K562 (cell line): Measurements from ENCODE around the gene MACROD2.

Experiments
- POLR2A ChIP-seq: fragments of 450-650 bp; conservative IDR thresholded peaks from 2 replicates; pipeline ENCODE4 v1.6.1; 2016
- SPI1 ChIP-seq: IDR thresholded peaks from 2 replicates; pipeline ENCODE4 v1.6.1; 2011; ENCODE audit warnings: low read depth, low read length, control low read depth, borderline replicate concordance
- ZFP1 ChIP-seq: fragments of 450-650 bp; formaldehyde crosslinking; IDR thresholded peaks from 2 replicates; pipeline ENCODE4 v1.4.0; 2020; ENCODE audit warnings: mild to moderate bottlenecking, mixed read lengths
- ZNF785 ChIP-seq: fragments of 250-450 bp; sonication (Bioruptor Pico); IDR thresholded peaks from 2 replicates; pipeline ENCODE4 v1.4.0; 2020; ENCODE audit warnings: mild to moderate bottlenecking
- TF ChIP-seq, protein P1 (sequence below), 3 experiments: IDR thresholded peaks in 2 of 3; conservative IDR thresholded peaks in 1 of 3; 2 replicates each; pipeline ENCODE4 v1.5.1; 2011 to 2012; ENCODE audit warnings: low read length in 3 of 3, mild to moderate bottlenecking in 3 of 3, control low read depth in 2 of 3, improper control_type of control experiment in 1 of 3, inconsistent platforms in 1 of 3, low read depth in 1 of 3, mixed read lengths in 1 of 3, moderate library complexity in 1 of 3; ENCODE audit not compliant: insufficient read depth in 2 of 3

DNA sequence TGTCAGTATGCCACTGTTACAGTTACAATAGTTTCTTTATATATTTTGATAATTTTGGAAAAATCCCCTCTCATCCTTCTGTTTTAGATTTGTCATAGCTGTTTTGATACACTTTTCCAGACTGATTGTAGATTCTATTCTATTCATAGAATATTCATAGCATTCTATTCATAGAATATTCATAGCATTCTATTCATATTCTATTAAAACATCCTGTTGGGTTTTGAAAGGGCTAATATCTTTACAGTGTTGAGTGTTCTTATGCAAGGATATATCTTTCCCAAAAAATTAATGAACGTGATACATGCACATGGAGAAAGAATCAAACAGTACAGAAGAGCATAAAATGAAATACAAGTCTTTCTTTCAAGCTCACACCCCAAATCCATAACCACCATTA lies 38.0 kb downstream of the MACROD2 start:
- TF ChIP-seq, protein P1, sequence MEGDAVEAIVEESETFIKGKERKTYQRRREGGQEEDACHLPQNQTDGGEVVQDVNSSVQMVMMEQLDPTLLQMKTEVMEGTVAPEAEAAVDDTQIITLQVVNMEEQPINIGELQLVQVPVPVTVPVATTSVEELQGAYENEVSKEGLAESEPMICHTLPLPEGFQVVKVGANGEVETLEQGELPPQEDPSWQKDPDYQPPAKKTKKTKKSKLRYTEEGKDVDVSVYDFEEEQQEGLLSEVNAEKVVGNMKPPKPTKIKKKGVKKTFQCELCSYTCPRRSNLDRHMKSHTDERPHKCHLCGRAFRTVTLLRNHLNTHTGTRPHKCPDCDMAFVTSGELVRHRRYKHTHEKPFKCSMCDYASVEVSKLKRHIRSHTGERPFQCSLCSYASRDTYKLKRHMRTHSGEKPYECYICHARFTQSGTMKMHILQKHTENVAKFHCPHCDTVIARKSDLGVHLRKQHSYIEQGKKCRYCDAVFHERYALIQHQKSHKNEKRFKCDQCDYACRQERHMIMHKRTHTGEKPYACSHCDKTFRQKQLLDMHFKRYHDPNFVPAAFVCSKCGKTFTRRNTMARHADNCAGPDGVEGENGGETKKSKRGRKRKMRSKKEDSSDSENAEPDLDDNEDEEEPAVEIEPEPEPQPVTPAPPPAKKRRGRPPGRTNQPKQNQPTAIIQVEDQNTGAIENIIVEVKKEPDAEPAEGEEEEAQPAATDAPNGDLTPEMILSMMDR (IDR thresholded peaks at IDR 0.05 in 2 of 3, conservative IDR thresholded peaks at IDR 0.05 in 1 of 3; ENCODE audit: insufficient read depth in 2 of 3, low read depth in 1 of 3, low read length in 3 of 3), result no peak
- TF ChIP-seq ZFP1 (no peak), POLR2A (no peak), ZNF785 (CRISPR knock-in tag) (no peak), SPI1 (no peak)
